GM19328 (cell line): ENCODE results near the gene NRSN1.

Experiments used
- ATAC-seq: cut with Tn5 transposase; IDR thresholded peaks from one replicate; pipeline ENCODE4 v1.9.1; 2021; ENCODE audit warnings: mild to moderate bottlenecking, moderate library complexity; ENCODE audit not compliant: unreplicated experiment

The NRSN1 gene, protein sequence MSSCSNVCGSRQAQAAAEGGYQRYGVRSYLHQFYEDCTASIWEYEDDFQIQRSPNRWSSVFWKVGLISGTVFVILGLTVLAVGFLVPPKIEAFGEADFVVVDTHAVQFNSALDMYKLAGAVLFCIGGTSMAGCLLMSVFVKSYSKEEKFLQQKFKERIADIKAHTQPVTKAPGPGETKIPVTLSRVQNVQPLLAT

GRCh38 chr6:24125980-24126379 is at the start of gene NRSN1:
Gene NRSN1, plus strand, starts transcription at chr6:24126215. Its CDS starts 8,113 bp downstream, at chr6:24134328.
- no peak for ATAC-seq

GRCh38 chr6:24078200-24078599 is 47.8 kb upstream of the NRSN1 start:
- no peak for ATAC-seq

GRCh38 chr6:24079076-24079475 is 46.9 kb upstream of the NRSN1 start:
- no peak for ATAC-seq

- ATAC-seq = no peak
Measured at GRCh38 chr6:24080711-24081110, 45.3 kb upstream of the NRSN1 start.

DNA sequence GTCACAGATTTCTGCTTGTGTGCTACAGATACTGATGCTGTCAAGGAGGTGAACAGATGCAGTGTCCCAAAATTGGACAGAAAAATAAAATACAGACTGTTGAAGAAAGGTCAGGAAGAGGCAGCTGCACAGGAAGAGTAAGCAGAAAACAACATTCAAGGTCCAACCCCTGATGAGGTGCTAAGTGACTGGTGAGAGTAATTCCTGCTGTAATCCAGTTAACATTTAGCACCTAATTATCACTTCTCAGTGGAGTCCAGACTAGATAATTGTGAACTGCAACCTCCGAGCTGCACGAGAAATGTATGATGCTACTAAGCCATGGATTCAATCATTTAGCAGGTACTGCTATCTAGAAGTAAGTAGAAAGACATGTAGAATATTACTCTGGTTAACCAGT is 36.3 kb upstream of the NRSN1 start:
- ATAC-seq = no peak

- no peak for ATAC-seq
Measured at GRCh38 chr6:24092407-24092806, 33.6 kb upstream of the NRSN1 start.

GRCh38 chr6:24093381-24093780 is 32.6 kb upstream of the NRSN1 start:
- no peak for ATAC-seq

DNA sequence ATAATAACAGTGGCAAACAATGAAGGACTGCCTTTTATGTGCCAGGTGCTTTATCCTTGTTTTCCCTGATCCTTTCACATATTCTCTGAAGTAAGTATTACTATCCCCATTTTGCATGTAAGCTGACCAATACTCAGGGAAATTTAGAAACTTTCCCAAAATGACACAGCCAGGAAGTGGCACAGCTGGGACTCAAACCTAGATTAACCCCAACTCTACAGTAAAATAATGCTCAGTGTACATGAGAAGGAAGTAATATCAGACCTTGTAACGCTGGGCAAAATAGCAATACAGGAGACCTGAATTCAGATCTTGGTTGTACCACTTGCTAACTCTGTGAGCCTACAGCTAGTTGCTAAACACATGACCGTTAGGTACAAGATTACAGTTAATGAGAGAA is 26.8 kb upstream of the NRSN1 start:
- ATAC-seq = no peak

DNA sequence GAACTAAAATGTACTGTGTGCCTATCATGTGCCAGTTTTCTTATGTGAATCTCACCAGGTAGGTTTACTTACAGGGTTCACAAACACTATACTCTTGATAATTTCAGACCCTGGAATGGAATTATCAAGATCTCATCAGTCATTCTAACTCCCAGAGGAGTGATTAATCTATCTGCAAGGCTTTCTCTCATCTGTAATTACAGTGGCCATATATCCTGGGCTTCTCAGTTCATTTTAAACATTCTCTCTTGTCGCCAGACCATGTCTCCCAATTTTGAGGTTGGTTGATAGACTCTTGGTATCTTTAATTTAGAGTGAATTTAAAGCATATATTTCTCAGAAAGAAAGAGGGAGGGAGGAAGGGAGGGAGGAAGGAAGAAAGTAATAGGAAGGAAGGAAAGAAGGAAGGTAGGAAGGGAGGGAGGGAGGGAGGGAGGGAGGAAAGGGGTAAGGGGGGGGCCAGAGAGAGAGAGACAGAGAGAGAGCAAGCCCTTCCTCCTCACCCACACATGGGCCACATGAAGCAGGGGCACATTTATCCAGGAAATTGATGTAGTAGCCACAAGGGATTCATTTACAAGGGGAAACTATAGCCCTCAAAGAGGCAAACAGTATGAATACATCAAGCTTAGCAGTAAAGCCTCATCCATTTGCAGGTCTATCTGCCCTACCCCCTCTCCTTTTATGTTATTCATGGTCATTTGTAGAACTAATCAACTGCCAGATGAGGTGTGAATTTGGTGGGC is 25.8 kb upstream of the NRSN1 start:
- ATAC-seq = no peak

DNA sequence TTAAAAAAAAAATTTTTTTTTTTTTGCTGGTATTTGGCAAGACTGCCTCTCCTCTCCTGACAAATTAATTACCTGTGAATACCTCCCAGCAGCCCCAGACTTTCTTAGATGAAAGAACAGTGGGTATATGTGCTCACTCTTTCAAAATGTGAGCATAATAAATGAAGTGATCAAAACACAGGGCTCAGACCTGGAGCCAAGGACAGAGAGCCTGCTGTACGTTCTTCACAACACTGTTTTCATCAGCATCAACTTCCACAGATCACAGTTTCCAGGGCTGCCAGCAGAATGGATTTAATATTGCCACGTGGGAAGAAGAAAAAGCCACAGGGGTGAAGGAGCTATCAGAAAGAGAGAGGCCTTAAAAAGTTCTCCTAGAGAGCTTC is 25.3 kb upstream of the NRSN1 start:
- ATAC-seq = no peak

GRCh38 chr6:24105191-24105590 is 20.8 kb upstream of the NRSN1 start:
- no peak for ATAC-seq

DNA sequence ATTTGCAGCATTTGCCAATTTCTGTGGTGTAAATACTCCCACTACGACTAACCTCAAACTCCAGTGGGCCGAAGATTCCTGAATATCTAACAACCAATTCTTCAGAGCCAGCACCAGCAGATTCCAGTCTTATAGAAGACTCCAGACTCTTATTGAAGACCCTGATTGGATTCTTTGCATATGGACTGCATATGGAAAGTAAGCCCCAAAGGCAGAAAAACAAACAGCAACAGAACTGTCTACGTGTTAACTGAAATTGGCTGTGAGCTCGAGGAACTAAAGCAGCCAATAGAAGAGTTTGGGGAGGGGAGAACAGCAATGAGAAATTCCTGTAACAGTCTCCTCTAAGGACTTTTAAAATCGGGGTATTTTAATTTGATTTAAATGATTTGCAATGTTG is 19.7 kb upstream of the NRSN1 start:
- no peak for ATAC-seq

GRCh38 chr6:24107294-24107693 is 18.7 kb upstream of the NRSN1 start:
- ATAC-seq = no peak

GRCh38 chr6:24108056-24108455 is 18.0 kb upstream of the NRSN1 start:
- ATAC-seq = no peak

GRCh38 chr6:24110417-24110816 is 15.6 kb upstream of the NRSN1 start:
- ATAC-seq = no peak

GRCh38 chr6:24113891-24114290 is 12.1 kb upstream of the NRSN1 start:
- no peak for ATAC-seq

GRCh38 chr6:24117021-24117420 is 9.0 kb upstream of the NRSN1 start:
- ATAC-seq = no peak

DNA sequence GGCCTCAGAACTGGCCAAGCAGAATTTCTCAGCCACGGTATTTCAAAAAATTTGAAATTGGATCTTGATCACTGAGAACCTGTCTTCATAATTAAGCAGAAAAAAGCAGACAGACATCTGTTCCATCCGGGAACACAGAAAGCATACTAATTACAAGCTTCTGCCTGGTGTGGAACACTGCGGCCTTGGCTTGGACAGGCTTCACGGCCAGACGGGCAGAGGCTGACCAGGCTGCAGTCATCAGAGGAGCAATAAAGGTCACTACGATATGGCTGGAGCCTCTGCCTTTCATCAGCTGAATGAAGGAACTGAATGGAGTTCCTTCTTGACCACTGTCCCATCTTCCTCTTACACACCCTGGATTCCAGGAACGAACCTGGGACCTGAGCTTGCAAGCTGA is 3.9 kb upstream of the NRSN1 start:
- no peak for ATAC-seq

- no peak for ATAC-seq
Measured at GRCh38 chr6:24126586-24127192, 674 bp downstream of the NRSN1 start.

DNA sequence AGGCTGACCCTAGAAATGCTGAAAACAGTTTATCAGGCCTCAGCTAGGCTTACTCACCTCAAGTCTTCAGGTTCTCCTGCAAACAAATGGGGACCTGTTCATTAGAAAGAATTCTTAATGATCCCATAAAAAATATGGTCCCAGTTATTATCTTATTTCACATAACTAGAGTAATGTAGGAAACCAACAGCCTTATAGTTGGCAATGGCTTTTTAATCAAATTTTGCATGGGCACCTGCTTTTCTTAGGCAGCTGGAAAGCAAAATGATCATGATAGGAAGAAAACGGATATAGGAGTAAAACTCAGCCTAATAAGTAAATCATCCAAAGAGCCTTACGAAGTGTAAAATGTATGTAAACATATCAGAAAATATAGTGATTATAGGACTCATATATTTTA is 1.3 kb downstream of the NRSN1 start:
- ATAC-seq = no peak

DNA sequence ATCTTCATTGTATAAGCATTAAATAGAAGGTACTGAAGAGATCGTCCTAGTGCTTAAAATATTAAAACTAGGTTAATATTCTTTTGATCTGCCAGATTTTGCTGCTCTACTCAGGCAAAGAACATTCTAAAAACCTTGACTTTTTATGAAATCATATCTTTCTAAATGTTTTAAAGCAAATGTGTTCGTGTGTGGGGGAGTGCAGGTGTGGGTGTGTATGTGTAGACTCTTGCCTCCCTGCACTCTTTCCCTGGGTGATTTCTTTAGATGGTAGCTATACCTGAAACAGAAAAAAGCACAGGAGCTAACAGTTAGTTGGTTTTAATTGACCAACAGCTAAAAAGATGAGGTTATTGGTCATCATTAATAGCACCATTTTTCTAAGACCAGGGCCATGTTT is 5.7 kb downstream of the NRSN1 start:
- ATAC-seq = no peak

- no peak for ATAC-seq
Measured at GRCh38 chr6:24139080-24139479, 13.1 kb downstream of the NRSN1 start.
